GM12874 (cell line): ENCODE data around the gene CDC42EP3.
A peak's percentile ranks its signal among the peaks of the same experiment; 100 is the strongest.

Experiments used
- CTCF ChIP-seq: IDR thresholded peaks from 2 replicates; pipeline ENCODE4 v1.5.1; 2011; ENCODE audit warnings: low read depth, mild to moderate bottlenecking, control low read depth, low read length, moderate library complexity; ENCODE audit not compliant: insufficient read depth

Gene CDC42EP3

GRCh38 chr2:37654419-37654818 is 17.0 kb downstream of the CDC42EP3 start:
- no peak for TF ChIP-seq CTCF

- no peak for TF ChIP-seq CTCF
Measured at GRCh38 chr2:37653805-37654378, 17.6 kb downstream of the CDC42EP3 start.

- TF ChIP-seq CTCF = no peak
Measured at GRCh38 chr2:37653093-37653492, 18.3 kb downstream of the CDC42EP3 start.

GRCh38 chr2:37652199-37652640 is 19.2 kb downstream of the CDC42EP3 start:
- no peak for TF ChIP-seq CTCF

- TF ChIP-seq CTCF = no peak
Measured at GRCh38 chr2:37650548-37651093, 20.8 kb downstream of the CDC42EP3 start.

GRCh38 chr2:37649518-37649917 is 21.9 kb downstream of the CDC42EP3 start:
- no peak for TF ChIP-seq CTCF

GRCh38 chr2:37648331-37649011 is 23.0 kb downstream of the CDC42EP3 start:
- 0 out of 2 replicates have a peak, but pooled peaks have one; percentile 14 for TF ChIP-seq CTCF
